Activated CD8-positive, alpha-beta T cell treated with anti-CD3 and anti-CD28 coated beads for 36 hours (primary cell): ENCODE measurements around the gene SBNO2. TPM values are rescaled to one million over a fixed set of nuclear protein-coding genes. Genes with fewer than 3 reads are reported as not detected.

ENCODE experiments used
- ATAC-seq: fragments of 200-7000 bp; cut with Tn5 transposase; one replicate; pipeline ENCODE4 v1.10.0; 2021; ENCODE audit warnings: mild to moderate bottlenecking, moderate library complexity
- CTCF ChIA-PET: fragments of 350-600 bp; sonication (Branson Sonifier 250); formaldehyde crosslinking; loops from one replicate; lab custom pipeline; 2021; ENCODE audit warnings: antibody characterized with exemption; lab: Charles Lee
- POLR2A ChIA-PET: fragments of 350-600 bp; sonication (Branson Sonifier 250); formaldehyde crosslinking; loops from one replicate; lab custom pipeline; 2021; ENCODE audit warnings: antibody characterized with exemption; lab: Charles Lee
- DNase-seq: peaks from one replicate; pipeline ENCODE4 v3.0.0-alpha.2; 2020
- H3K27ac Mint-ChIP-seq: one replicate; pipeline ENCODE4 v1.8.0; 2021; ENCODE audit warnings: mild to moderate bottlenecking, mixed read lengths
- H3K27me3 Mint-ChIP-seq: one replicate; pipeline ENCODE4 v1.8.0; 2021; ENCODE audit warnings: mixed read lengths
- H3K36me3 Mint-ChIP-seq: one replicate; pipeline ENCODE4 v1.8.0; 2021; ENCODE audit warnings: low read depth, mixed read lengths
- H3K4me1 Mint-ChIP-seq: one replicate; pipeline ENCODE4 v1.8.0; 2021; ENCODE audit warnings: low read depth, mixed read lengths
- H3K4me3 Mint-ChIP-seq: one replicate; pipeline ENCODE4 v1.8.0; 2021; ENCODE audit warnings: mild to moderate bottlenecking, moderate library complexity, mixed read lengths
- H3K9me3 Mint-ChIP-seq: one replicate; pipeline ENCODE4 v1.8.0; 2021; ENCODE audit warnings: mixed read lengths
- intact Hi-C: fragments of 100-400 bp; cut with micrococcal nuclease; formaldehyde crosslinking; loops from one replicate; pipeline ENCODE4 v1.10.0; 2022
- total RNA-seq, 2 experiments: library from RNA; stranded (reverse); gene quantifications; one replicate each; pipeline ENCODE4 v1.2.3, GENCODE V29; 2021
- TF ChIP-seq, protein P1 (sequence below): fragments of 200-600 bp; IDR thresholded peaks from one replicate; pipeline ENCODE4 v1.8.0; 2022; ENCODE audit warnings: antibody characterized with exemption, mild to moderate bottlenecking

SBNO2 gene
- total RNA-seq, 2 experiments from 2014 or later = 41.7 to 42.0 TPM

DNA sequence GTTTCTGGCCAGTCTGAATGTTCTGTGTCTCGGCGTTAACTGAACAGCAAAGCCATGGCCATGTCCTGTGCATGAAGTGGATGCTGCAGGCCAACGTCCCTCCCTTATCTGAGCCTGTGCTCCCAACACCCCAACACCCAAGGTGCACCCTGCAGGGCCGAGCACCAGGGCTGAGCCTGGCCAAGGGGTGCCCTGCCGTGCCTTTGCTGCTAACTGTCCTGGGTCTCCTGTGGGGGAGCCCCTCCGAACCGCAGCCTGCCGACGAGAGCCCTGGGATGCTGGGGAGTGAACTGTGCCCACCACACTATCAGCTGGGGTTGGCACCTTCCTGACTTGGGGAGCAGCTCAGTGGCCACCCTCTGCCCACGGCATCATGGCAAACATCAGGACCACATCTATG lies 52.7 kb downstream of the SBNO2 start:
- no peaks in the 10 kb centered on the region for H3K4me1 Mint-ChIP-seq
- no peak for DNase-seq
- H3K36me3 Mint-ChIP-seq = peaks cover 20% of the 10 kb centered on the region
- POLR2A ChIA-PET = interaction anchor here (1.0 to 3.3 kb wide), 4 partner anchors 9 to 17 kb away, joined by 3 to 10 read pairs (median 4); partner anchors contain the start of gene GPX4
- TF ChIP-seq, protein P1, sequence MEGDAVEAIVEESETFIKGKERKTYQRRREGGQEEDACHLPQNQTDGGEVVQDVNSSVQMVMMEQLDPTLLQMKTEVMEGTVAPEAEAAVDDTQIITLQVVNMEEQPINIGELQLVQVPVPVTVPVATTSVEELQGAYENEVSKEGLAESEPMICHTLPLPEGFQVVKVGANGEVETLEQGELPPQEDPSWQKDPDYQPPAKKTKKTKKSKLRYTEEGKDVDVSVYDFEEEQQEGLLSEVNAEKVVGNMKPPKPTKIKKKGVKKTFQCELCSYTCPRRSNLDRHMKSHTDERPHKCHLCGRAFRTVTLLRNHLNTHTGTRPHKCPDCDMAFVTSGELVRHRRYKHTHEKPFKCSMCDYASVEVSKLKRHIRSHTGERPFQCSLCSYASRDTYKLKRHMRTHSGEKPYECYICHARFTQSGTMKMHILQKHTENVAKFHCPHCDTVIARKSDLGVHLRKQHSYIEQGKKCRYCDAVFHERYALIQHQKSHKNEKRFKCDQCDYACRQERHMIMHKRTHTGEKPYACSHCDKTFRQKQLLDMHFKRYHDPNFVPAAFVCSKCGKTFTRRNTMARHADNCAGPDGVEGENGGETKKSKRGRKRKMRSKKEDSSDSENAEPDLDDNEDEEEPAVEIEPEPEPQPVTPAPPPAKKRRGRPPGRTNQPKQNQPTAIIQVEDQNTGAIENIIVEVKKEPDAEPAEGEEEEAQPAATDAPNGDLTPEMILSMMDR = no peak
- no peak overlapping the region for H3K4me3 Mint-ChIP-seq
- CTCF ChIA-PET = no interaction called here
- no peak for ATAC-seq
- no peak overlapping the region for H3K27ac Mint-ChIP-seq
- H3K27me3 Mint-ChIP-seq = no peaks in the 10 kb centered on the region
- intact Hi-C loops = no loop called here
- H3K9me3 Mint-ChIP-seq = no peaks in the 10 kb centered on the region

DNA sequence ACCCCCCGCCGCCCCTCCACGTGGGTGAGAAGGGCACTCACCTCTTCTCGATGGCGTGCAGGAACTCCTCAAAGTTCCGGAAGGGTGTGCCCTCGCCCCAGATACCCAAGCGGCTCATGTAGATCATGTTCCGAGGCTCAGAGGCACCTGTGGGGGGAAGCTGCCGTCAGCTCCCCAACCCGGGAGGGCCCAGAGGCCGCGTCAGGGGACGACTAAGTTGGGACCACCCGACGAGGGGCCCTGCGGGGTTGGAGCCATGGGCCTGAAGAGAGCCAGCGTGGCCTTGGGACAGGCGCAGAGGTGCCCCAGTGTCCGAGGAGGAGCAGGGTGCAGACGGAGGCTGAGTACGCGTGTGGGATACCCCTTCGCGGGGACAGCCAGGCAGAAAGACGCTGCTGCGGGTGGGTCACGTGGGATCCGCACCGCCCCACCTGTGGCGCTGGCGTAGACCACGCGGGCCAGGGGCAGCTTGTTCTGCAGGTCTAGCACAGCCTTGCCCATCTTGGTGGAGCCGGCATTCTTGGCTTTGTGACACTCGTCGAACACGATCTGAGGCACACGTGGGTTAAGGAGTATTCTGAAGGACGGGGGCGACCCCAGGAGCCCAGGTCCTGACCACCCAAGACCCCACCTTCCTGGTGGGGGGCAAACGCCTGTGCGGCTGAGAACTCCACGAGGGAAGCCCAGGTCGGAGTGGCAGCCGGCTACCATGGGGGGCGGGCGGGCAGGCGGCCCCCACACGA lies 54.4 kb downstream of the SBNO2 start:
- Mint-ChIP-seq H3K4me1 (no peaks in the 10 kb centered on the region), H3K36me3 (peaks cover 14% of the 10 kb centered on the region), H3K27me3 (no peaks in the 10 kb centered on the region), H3K4me3 (no peak overlapping the region), H3K27ac (no peak overlapping the region), H3K9me3 (no peaks in the 10 kb centered on the region)
- intact Hi-C loops = no loop called here
- TF ChIP-seq, protein P1 = no peak
- no peak for ATAC-seq
- CTCF ChIA-PET = no interaction called here
- POLR2A ChIA-PET = interaction anchor here (0.6 kb wide), 2 partner anchors 10 to 11 kb away, joined by 3 read pairs; no protein-coding TSS in a partner anchor
- DNase-seq = no peak

DNA sequence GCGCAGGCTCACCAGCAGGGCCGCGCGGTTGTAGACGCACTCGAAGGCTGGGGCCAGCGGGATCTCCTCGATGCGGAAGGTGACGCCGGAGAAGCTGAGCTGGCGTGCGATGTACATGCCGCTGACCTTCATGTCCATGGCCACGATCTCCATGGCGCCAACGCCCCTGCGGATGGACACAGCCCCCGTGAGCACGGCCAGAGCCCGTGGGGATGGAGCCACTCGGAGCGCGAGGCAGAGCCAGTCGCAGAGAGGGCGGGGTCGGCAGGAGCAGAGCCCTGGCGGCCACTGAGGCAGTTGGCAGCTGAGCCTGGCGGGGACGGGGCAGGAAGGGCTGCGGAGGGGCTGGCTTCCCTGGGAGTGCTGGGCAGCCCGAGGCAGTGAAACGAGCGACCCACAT lies 55.1 kb downstream of the SBNO2 start:
- Mint-ChIP-seq H3K36me3 (peaks cover 14% of the 10 kb centered on the region), H3K4me1 (no peaks in the 10 kb centered on the region), H3K27me3 (no peaks in the 10 kb centered on the region), H3K27ac (no peak overlapping the region), H3K4me3 (no peak overlapping the region), H3K9me3 (no peaks in the 10 kb centered on the region)
- TF ChIP-seq, protein P1 = no peak
- no peak for ATAC-seq
- ChIA-PET POLR2A (interaction anchor here (0.6 kb wide), 1 partner anchor 11 kb away, joined by 3 read pairs; no protein-coding TSS in a partner anchor), CTCF (no interaction called here)
- DNase-seq = no peak
- intact Hi-C loops = no loop called here

DNA sequence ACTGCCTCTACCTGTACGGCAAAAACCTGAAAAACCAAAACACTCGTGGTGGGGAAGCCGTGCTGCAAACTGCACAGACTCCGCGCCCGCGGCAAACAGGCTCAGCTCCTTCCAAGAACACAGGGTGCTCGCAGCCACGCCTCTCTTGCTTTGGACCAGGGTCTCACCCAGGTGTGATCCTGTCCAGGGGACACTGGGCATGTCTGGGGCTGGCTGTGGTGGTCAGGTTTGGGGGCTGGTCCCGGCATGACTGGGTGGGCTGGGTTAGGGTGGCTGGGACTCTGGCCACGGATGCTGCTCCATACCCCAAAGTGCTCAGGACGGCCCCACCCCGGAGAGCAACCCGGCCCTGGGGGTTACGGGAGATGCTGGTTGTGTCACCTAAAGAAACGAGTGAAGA lies 56.4 kb downstream of the SBNO2 start:
- CTCF ChIA-PET = no interaction called here
- Mint-ChIP-seq H3K4me1 (peaks cover 5% of the 10 kb centered on the region), H3K36me3 (peaks cover 8% of the 10 kb centered on the region), H3K27me3 (no peaks in the 10 kb centered on the region), H3K4me3 (no peak overlapping the region), H3K9me3 (no peaks in the 10 kb centered on the region), H3K27ac (no peak overlapping the region)
- ATAC-seq (no peak), DNase-seq (no peak)
- POLR2A ChIA-PET = interaction anchor here (1.1 to 1.7 kb wide), 2 partner anchors 13 to 75 kb away, joined by 3 to 6 read pairs; no protein-coding TSS in a partner anchor
- TF ChIP-seq, protein P1 = no peak
- intact Hi-C loops = no loop called here
